HepG2 (cell line): Measurements from ENCODE around the gene CAMTA1. TPM values are rescaled to one million over a fixed set of nuclear protein-coding genes. Genes with fewer than 3 reads are reported as not detected.

ENCODE experiments used
- ATF7-NPFF ChIP-seq: sonication (generic); formaldehyde crosslinking; IDR thresholded peaks from 2 replicates; pipeline ENCODE4 v1.8.1; 2023; ENCODE audit warnings: mild to moderate bottlenecking, low read depth, missing genetic modification reagents, moderate library complexity
- DMTF1 ChIP-seq: sonication (generic); formaldehyde crosslinking; IDR thresholded peaks from 2 replicates; pipeline ENCODE4 v1.4.0; 2020; ENCODE audit warnings: mild to moderate bottlenecking, missing genetic modification reagents
- KLF13 ChIP-seq: sonication (generic); formaldehyde crosslinking; IDR thresholded peaks from 2 replicates; pipeline ENCODE4 v1.4.0; 2020; ENCODE audit warnings: mild to moderate bottlenecking, missing genetic modification reagents
- MED13 ChIP-seq: sonication (generic); formaldehyde crosslinking; IDR thresholded peaks from 2 replicates; pipeline ENCODE4 v1.5.0; 2020; ENCODE audit warnings: missing genetic modification reagents
- PHB2 ChIP-seq: fragments of 450-650 bp; IDR thresholded peaks from 2 replicates; pipeline ENCODE4 v1.6.1; 2018; ENCODE audit not compliant: partially characterized antibody
- ZBTB40 ChIP-seq, 2 experiments: fragments of 450-650 bp in 1 of 2; sonication (generic) in 1 of 2; formaldehyde crosslinking in 1 of 2; IDR thresholded peaks; 2 replicates each; pipeline versions ENCODE4 v1.6.1 to v1.8.0; 2016 to 2022; ENCODE audit warnings: antibody characterized with exemption in 1 of 2, mild to moderate bottlenecking in 1 of 2, missing genetic modification reagents in 1 of 2
- ZNF33A ChIP-seq: sonication (generic); formaldehyde crosslinking; IDR thresholded peaks from 2 replicates; pipeline ENCODE4 v1.5.1; 2020; ENCODE audit warnings: missing genetic modification reagents, mild to moderate bottlenecking, moderate library complexity, borderline replicate concordance
- ZNF660 ChIP-seq: sonication (generic); formaldehyde crosslinking; IDR thresholded peaks from 2 replicates; pipeline ENCODE4 v1.5.1; 2020; ENCODE audit warnings: mild to moderate bottlenecking, low read depth, missing genetic modification reagents, borderline replicate concordance
- polyA plus RNA-seq, 8 experiments: library from polyadenylated mRNA; depleted of rRNA in 3 of 8; stranded (reverse) in 7 of 8; unstranded in 1 of 8; fragments of >200 nt; fragmentation: Illumina TruSeq in 4 of 8; extraction: Trizol in 4 of 8; gene quantifications; 2 replicates each; pipeline versions ENCODE4 v1.2.1 to v1.2.3, GENCODE V29; 2011 to 2016; ENCODE audit warnings: low read depth in 4 of 8, missing spikeins in 1 of 8, mixed read lengths in 1 of 8; ENCODE audit not compliant: insufficient read depth in 1 of 8
- total RNA-seq, 5 experiments: library from RNA; depleted of rRNA; stranded (reverse); fragments of >200 nt; fragmentation: Illumina TruSeq; extraction: Trizol; gene quantifications; 2 replicates each; pipeline ENCODE4 v1.2.3, GENCODE V29; 2016; ENCODE audit warnings: low read depth in 1 of 5
- TF ChIP-seq, protein P1 (sequence below): sonication (generic); formaldehyde crosslinking; IDR thresholded peaks from 2 replicates; pipeline ENCODE4 v1.8.1; 2022; ENCODE audit warnings: low read depth, mild to moderate bottlenecking, missing genetic modification reagents
- TF ChIP-seq, protein P2 (sequence below): sonication (generic); formaldehyde crosslinking; IDR thresholded peaks from 2 replicates; pipeline ENCODE4 v1.4.0; 2020; ENCODE audit warnings: missing genetic modification reagents, mild to moderate bottlenecking, borderline replicate concordance

Gene CAMTA1
- total and polyA plus RNA-seq, 2 of the 13 experiments (the other 11 are each of a cell fraction or from before 2014, with no cell fraction given) = 25.0 to 36.4 TPM

DNA sequence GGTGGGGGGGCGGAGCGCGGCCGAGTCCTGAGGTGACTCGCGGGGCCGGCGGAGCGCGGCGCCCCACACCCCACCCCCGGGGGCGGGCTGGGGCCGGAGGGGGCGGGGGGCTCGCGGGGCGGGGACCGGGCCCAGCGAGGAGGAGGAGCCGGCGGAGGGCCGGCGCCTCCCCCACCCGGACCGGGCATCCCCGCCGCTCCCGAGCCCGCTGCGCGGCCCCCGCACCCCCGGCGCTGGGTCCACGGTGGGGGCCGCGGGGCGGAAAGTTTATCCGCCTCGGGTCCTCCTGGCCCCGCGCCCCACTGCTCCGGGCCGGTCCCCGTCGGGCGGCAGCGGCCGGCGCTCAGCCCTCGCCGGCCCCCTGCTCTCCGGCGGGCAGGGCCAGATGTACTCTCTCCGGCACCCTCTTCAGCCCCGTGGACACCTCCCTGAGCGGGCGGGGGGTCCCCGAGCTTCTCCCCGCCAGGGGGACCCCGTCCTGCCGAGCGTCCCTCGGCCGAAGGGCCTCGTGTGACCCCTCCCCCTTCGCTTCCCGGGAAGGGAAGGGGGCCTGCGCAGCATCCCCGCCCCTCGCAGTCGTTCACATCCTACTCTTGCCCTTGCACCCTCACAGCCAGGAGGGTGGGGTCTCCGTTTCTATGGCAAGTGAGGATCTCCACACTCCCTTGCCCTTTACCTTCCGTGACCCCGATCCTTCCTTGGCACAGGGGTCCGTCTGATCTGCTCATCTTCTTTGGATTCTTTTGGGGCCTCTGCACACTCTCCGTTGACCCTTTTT lies 663 bp downstream of the CAMTA1 start (continued):
- TF ChIP-seq DMTF1 = no peak
- no peak for TF ChIP-seq ATF7-NPFF (CRISPR knock-in tag)
- no peak for TF ChIP-seq KLF13 (CRISPR knock-in tag)
- no peak for TF ChIP-seq ZBTB40 (IDR thresholded peaks at IDR 0.05)
- no peak for TF ChIP-seq ZBTB40 (CRISPR knock-in tag; IDR thresholded peaks at IDR 0.05)
- no peak for TF ChIP-seq ZNF660 (CRISPR knock-in tag)
- TF ChIP-seq, protein P1, sequence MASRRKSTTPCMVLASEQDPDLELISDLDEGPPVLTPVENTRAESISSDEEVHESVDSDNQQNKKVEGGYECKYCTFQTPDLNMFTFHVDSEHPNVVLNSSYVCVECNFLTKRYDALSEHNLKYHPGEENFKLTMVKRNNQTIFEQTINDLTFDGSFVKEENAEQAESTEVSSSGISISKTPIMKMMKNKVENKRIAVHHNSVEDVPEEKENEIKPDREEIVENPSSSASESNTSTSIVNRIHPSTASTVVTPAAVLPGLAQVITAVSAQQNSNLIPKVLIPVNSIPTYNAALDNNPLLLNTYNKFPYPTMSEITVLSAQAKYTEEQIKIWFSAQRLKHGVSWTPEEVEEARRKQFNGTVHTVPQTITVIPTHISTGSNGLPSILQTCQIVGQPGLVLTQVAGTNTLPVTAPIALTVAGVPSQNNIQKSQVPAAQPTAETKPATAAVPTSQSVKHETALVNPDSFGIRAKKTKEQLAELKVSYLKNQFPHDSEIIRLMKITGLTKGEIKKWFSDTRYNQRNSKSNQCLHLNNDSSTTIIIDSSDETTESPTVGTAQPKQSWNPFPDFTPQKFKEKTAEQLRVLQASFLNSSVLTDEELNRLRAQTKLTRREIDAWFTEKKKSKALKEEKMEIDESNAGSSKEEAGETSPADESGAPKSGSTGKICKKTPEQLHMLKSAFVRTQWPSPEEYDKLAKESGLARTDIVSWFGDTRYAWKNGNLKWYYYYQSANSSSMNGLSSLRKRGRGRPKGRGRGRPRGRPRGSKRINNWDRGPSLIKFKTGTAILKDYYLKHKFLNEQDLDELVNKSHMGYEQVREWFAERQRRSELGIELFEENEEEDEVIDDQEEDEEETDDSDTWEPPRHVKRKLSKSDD = no peak
- TF ChIP-seq PHB2 = no peak
- TF ChIP-seq, protein P2, sequence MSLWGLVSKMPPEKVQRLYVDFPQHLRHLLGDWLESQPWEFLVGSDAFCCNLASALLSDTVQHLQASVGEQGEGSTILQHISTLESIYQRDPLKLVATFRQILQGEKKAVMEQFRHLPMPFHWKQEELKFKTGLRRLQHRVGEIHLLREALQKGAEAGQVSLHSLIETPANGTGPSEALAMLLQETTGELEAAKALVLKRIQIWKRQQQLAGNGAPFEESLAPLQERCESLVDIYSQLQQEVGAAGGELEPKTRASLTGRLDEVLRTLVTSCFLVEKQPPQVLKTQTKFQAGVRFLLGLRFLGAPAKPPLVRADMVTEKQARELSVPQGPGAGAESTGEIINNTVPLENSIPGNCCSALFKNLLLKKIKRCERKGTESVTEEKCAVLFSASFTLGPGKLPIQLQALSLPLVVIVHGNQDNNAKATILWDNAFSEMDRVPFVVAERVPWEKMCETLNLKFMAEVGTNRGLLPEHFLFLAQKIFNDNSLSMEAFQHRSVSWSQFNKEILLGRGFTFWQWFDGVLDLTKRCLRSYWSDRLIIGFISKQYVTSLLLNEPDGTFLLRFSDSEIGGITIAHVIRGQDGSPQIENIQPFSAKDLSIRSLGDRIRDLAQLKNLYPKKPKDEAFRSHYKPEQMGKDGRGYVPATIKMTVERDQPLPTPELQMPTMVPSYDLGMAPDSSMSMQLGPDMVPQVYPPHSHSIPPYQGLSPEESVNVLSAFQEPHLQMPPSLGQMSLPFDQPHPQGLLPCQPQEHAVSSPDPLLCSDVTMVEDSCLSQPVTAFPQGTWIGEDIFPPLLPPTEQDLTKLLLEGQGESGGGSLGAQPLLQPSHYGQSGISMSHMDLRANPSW (CRISPR knock-in tag) = no peak
- TF ChIP-seq ZNF33A (CRISPR knock-in tag) = no peak
- no peak for TF ChIP-seq MED13 (CRISPR knock-in tag)
